Neural cell (in vitro differentiated cells): Measurements from ENCODE around the gene VAV2. TPM values are rescaled to one million over a fixed set of nuclear protein-coding genes. Genes with fewer than 3 reads are reported as not detected.

Experiments used
- H2AFZ ChIP-seq: fragments of 200-600, 300-800 bp; sonication (generic), shearing (Covaris generic); 2 replicates; pipeline ENCODE4 v1.6.0; 2014; ENCODE audit warnings: low read depth, mild to moderate bottlenecking, antibody characterized with exemption, low read length, moderate library complexity
- H3F3A ChIP-seq: fragments of 200-600 bp; shearing (Covaris generic); 2 replicates; pipeline ENCODE4 v1.6.1; 2016; ENCODE audit warnings: mild to moderate bottlenecking, moderate library complexity, mixed read lengths, antibody characterized with exemption, low read length; ENCODE audit not compliant: insufficient read depth, poor library complexity, severe bottlenecking
- H3K27ac ChIP-seq: fragments of 200-600, 300-800 bp; sonication (generic), shearing (Covaris generic); 2 replicates; pipeline ENCODE4 v1.5.1; 2014; ENCODE audit warnings: mild to moderate bottlenecking, low read length, moderate library complexity
- H3K27me3 ChIP-seq: fragments of 300-800, 200-600 bp; sonication (generic), shearing (Covaris generic); 2 replicates; pipeline ENCODE4 v1.6.0; 2014; ENCODE audit warnings: mild to moderate bottlenecking, low read depth, low read length, moderate library complexity; ENCODE audit not compliant: insufficient read depth
- H3K36me3 ChIP-seq: fragments of 300-800, 200-600 bp; sonication (generic), shearing (Covaris generic); 2 replicates; pipeline ENCODE4 v1.5.1; 2014; ENCODE audit warnings: mild to moderate bottlenecking, antibody characterized with exemption, low read length, moderate library complexity; ENCODE audit not compliant: insufficient read depth
- H3K4me2 ChIP-seq: fragments of 300-800, 200-600 bp; sonication (generic), shearing (Covaris generic); 2 replicates; pipeline ENCODE4 v1.6.0; 2014; ENCODE audit warnings: mild to moderate bottlenecking, low read length
- H3K4me3 ChIP-seq: fragments of 300-800, 200-600 bp; sonication (generic), shearing (Covaris generic); 2 replicates; pipeline ENCODE4 v1.5.1; 2014; ENCODE audit warnings: mild to moderate bottlenecking, low read length, moderate library complexity
- H3K79me2 ChIP-seq: fragments of 200-600 bp; shearing (Covaris generic); replicated peaks from 2 replicates; pipeline ENCODE4 v1.6.0; 2014; ENCODE audit warnings: mild to moderate bottlenecking, low read length, moderate library complexity; ENCODE audit not compliant: insufficient read depth
- H3K9ac ChIP-seq: fragments of 300-800, 200-600 bp; sonication (generic), shearing (Covaris generic); 2 replicates; pipeline ENCODE4 v1.6.1; 2016; ENCODE audit warnings: mild to moderate bottlenecking, low read length, mixed read lengths
- H3K9me2 ChIP-seq: fragments of 200-600 bp; shearing (Covaris generic); 2 replicates; pipeline ENCODE4 v1.6.1; 2016; ENCODE audit warnings: mild to moderate bottlenecking, low read length, mixed read lengths; ENCODE audit not compliant: insufficient read depth
- H3K9me3 ChIP-seq: fragments of 200-600, 300-800 bp; sonication (generic), shearing (Covaris generic); 2 replicates; pipeline ENCODE4 v1.6.1; 2016; ENCODE audit warnings: mild to moderate bottlenecking, mixed run types, low read length, moderate library complexity, mixed read lengths
- H4K20me1 ChIP-seq: fragments of 200-600 bp; shearing (Covaris generic); 2 replicates; pipeline ENCODE4 v1.6.1; 2016; ENCODE audit warnings: mild to moderate bottlenecking, mixed run types; ENCODE audit not compliant: insufficient read depth
- CTCF ChIP-seq: fragments of 450-650 bp; IDR thresholded peaks from 2 replicates; pipeline ENCODE4 v1.5.1; 2014; ENCODE audit warnings: antibody characterized with exemption, mild to moderate bottlenecking, moderate library complexity; ENCODE audit not compliant: poor library complexity, severe bottlenecking
- EP300 ChIP-seq: fragments of 450-650 bp; conservative IDR thresholded peaks from 2 replicates; pipeline ENCODE4 v1.6.1; 2014; ENCODE audit warnings: antibody characterized with exemption, mild to moderate bottlenecking, moderate library complexity; ENCODE audit not compliant: poor library complexity, severe bottlenecking
- EZH2 ChIP-seq: fragments of 200-600, 300-800 bp; shearing (Covaris generic), sonication (generic); IDR thresholded peaks from 2 replicates; pipeline ENCODE4 v1.6.1; 2014; ENCODE audit warnings: antibody characterized with exemption, low read length, borderline replicate concordance, mild to moderate bottlenecking; ENCODE audit not compliant: insufficient read depth, poor library complexity, severe bottlenecking
- MXI1 ChIP-seq: fragments of 450-650 bp; conservative IDR thresholded peaks from 2 replicates; pipeline ENCODE4 v1.6.1; 2014; ENCODE audit warnings: antibody characterized with exemption, mild to moderate bottlenecking; ENCODE audit not compliant: poor library complexity, severe bottlenecking
- POLR2AphosphoS5 ChIP-seq: IDR thresholded peaks from 2 replicates; pipeline ENCODE4 v1.6.1; 2012
- RAD21 ChIP-seq: fragments of 450-650 bp; conservative IDR thresholded peaks from 2 replicates; pipeline ENCODE4 v1.6.1; 2014; ENCODE audit warnings: antibody characterized with exemption, mild to moderate bottlenecking, moderate library complexity
- REST ChIP-seq: IDR thresholded peaks from 2 replicates; pipeline ENCODE4 v1.6.1; 2012; ENCODE audit warnings: borderline replicate concordance
- SMC3 ChIP-seq: fragments of 450-650 bp; conservative IDR thresholded peaks from 2 replicates; pipeline ENCODE4 v1.6.1; 2014; ENCODE audit warnings: antibody characterized with exemption, mild to moderate bottlenecking, moderate library complexity; ENCODE audit not compliant: poor library complexity
- TAF1 ChIP-seq: IDR thresholded peaks from 2 replicates; pipeline ENCODE4 v1.6.1; 2012; ENCODE audit warnings: low read depth
- polyA plus RNA-seq: library from polyadenylated mRNA; depleted of rRNA; stranded (reverse); fragments of >200 nt; gene quantifications from 2 replicates; pipeline ENCODE4 v1.2.3, GENCODE V29; 2014

VAV2 gene
- polyA plus RNA-seq, 1 donor from 2014 or later: 35.2 TPM

- H3K27ac ChIP-seq: peak overlapping the region; percentile 85
- H4K20me1 ChIP-seq: no peaks in the 10 kb centered on the region
- H3K9me2 ChIP-seq: no peaks in the 10 kb centered on the region
- no peaks in the 10 kb centered on the region for H3K27me3 ChIP-seq
- H3K4me3 ChIP-seq: peak overlapping the region; percentile 57
- TF ChIP-seq EP300: no peak
- no peak for TF ChIP-seq SMC3
- TF ChIP-seq POLR2AphosphoS5: no peak
- TF ChIP-seq RAD21: no peak
- no peaks in the 10 kb centered on the region for H3F3A ChIP-seq
- no peaks in the 10 kb centered on the region for H3K36me3 ChIP-seq
- peak overlapping the region; percentile 19 for H3K4me2 ChIP-seq
- H3K9me3 ChIP-seq: no peaks in the 10 kb centered on the region
- peak overlapping the region; percentile 64 for H3K9ac ChIP-seq
- no peaks in the 10 kb centered on the region for H3K79me2 ChIP-seq
- H2AFZ ChIP-seq: no peak overlapping the region
Observed at GRCh38 chr9:133888048-133888808, 103.9 kb downstream of the VAV2 start.

GRCh38 chr9:133887540-133888047 lies 104.5 kb downstream of the VAV2 start:
- no peaks in the 10 kb centered on the region for H3F3A ChIP-seq
- H3K9ac ChIP-seq: no peak overlapping the region
- no peaks in the 10 kb centered on the region for H3K9me3 ChIP-seq
- H3K36me3 ChIP-seq: no peaks in the 10 kb centered on the region
- peak overlapping the region; percentile 85 for H3K27ac ChIP-seq
- H3K9me2 ChIP-seq: no peaks in the 10 kb centered on the region
- no peak overlapping the region for H2AFZ ChIP-seq
- H3K4me2 ChIP-seq: no peak overlapping the region
- no peaks in the 10 kb centered on the region for H3K27me3 ChIP-seq
- no peaks in the 10 kb centered on the region for H4K20me1 ChIP-seq
- H3K79me2 ChIP-seq: no peaks in the 10 kb centered on the region
- peak overlapping the region; percentile 57 for H3K4me3 ChIP-seq
- no peak for TF ChIP-seq POLR2AphosphoS5
- TF ChIP-seq EP300: no peak
- no peak for TF ChIP-seq REST
- no peak for TF ChIP-seq MXI1
- TF ChIP-seq SMC3: no peak
- no peak for TF ChIP-seq TAF1
- TF ChIP-seq EZH2: no peak
- no peak for TF ChIP-seq CTCF
- no peak for TF ChIP-seq RAD21
